ENCODE results near the gene CDH23. TPM values are rescaled to one million over a fixed set of nuclear protein-coding genes. Genes with fewer than 3 reads are reported as not detected.

Gene CDH23
- total RNA-seq, 1 experiment from 2014 or later = not detected

GRCh38 chr10:71537681-71538080 is 141.0 kb downstream of the CDH23 start:
- no peaks in the 10 kb centered on the region for H3K4me1 ChIP-seq (ENCODE audit: insufficient read depth, low read length)
- ATAC-seq (no peak), DNase-seq (no peak)
- no peaks in the 10 kb centered on the region for H4K20me1 ChIP-seq (ENCODE audit: low read length)
- no peaks in the 10 kb centered on the region for H3K9me2 ChIP-seq (replicated peaks; ENCODE audit: low read length)
- BruUV-seq (replicated peaks) = no TSS peak
- no peak overlapping the region for H3K9ac ChIP-seq (ENCODE audit: low read length)
- H3K4me2 ChIP-seq (ENCODE audit: low read length) = no peak overlapping the region
- no peaks in the 10 kb centered on the region for H3K36me3 ChIP-seq (ENCODE audit: low read depth, low read length)
- peaks cover 38% of the 10 kb centered on the region for H3K27me3 ChIP-seq (ENCODE audit: low read length)
- intact Hi-C loops (cut with micrococcal nuclease) = no loop called here
- no peak overlapping the region for H2AFZ ChIP-seq (ENCODE audit: low read length)
- ChIA-PET POLR2A (ENCODE audit: unreplicated experiment) (no interaction called here), CTCF (no interaction called here)
- H3K4me3 ChIP-seq (ENCODE audit: low read length) = no peak overlapping the region
- no peaks in the 10 kb centered on the region for H3K79me2 ChIP-seq (ENCODE audit: low read length)
- H3K9me3 ChIP-seq (ENCODE audit: low read length) = no peaks in the 10 kb centered on the region
- H3F3A ChIP-seq (ENCODE audit: low read length, unreplicated experiment) = no peaks in the 10 kb centered on the region
- no peak overlapping the region for H3K27ac ChIP-seq (ENCODE audit: low read length)
- TF ChIP-seq EZH2 (IDR thresholded peaks at IDR 0.05; ENCODE audit: low read length, unreplicated experiment) (no peak), EZH2phosphoT487 (IDR thresholded peaks at IDR 0.05; ENCODE audit: borderline replicate concordance, low read length) (no peak)
- TF ChIP-seq, protein P1, sequence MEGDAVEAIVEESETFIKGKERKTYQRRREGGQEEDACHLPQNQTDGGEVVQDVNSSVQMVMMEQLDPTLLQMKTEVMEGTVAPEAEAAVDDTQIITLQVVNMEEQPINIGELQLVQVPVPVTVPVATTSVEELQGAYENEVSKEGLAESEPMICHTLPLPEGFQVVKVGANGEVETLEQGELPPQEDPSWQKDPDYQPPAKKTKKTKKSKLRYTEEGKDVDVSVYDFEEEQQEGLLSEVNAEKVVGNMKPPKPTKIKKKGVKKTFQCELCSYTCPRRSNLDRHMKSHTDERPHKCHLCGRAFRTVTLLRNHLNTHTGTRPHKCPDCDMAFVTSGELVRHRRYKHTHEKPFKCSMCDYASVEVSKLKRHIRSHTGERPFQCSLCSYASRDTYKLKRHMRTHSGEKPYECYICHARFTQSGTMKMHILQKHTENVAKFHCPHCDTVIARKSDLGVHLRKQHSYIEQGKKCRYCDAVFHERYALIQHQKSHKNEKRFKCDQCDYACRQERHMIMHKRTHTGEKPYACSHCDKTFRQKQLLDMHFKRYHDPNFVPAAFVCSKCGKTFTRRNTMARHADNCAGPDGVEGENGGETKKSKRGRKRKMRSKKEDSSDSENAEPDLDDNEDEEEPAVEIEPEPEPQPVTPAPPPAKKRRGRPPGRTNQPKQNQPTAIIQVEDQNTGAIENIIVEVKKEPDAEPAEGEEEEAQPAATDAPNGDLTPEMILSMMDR (conservative IDR thresholded peaks at IDR 0.05; ENCODE audit: low read depth, low read length) = no peak

DNA sequence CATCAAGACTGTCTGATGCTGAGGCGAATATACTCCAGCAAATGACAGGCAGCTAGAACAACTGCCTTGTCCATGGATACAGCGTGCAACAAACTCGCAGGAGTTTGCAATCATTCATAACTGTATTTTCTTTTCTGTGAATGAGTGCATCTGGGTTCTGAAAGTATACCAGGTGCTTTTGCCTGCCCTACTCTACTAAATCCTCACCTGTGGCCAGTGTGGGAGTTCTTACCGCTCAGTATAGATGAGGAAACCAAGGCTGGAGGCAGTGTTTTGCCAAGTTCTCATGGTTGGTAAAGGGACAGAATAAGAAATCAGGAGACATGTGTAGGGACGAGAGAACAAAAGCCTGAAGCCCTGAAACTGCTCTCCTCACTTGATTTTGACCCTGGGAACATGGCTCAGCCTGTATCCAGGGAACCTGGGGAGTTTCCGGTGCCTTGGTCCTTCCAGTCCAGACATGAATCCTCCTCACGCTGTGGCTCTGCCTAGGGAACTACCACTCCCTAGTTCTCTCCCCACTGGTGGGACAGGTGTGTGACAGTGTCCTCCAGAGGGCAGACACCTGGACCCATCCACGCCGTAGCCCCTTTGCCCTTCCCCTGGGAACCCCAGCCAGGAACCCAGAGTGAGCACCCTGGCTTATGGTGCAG is 142.0 kb downstream of the CDH23 start:
- ATAC-seq (no peak), DNase-seq (no peak)
- H4K20me1 ChIP-seq (ENCODE audit: low read length) = no peaks in the 10 kb centered on the region
- no peaks in the 10 kb centered on the region for H3K4me1 ChIP-seq (ENCODE audit: insufficient read depth, low read length)
- no peaks in the 10 kb centered on the region for H3F3A ChIP-seq (ENCODE audit: low read length, unreplicated experiment)
- CTCF ChIA-PET = no interaction called here
- H3K79me2 ChIP-seq (ENCODE audit: low read length) = no peaks in the 10 kb centered on the region
- no peak for TF ChIP-seq EZH2 (IDR thresholded peaks at IDR 0.05; ENCODE audit: low read length, unreplicated experiment)
- TF ChIP-seq, protein P1 (conservative IDR thresholded peaks at IDR 0.05; ENCODE audit: low read depth, low read length) = no peak
- no peak for TF ChIP-seq EZH2phosphoT487 (IDR thresholded peaks at IDR 0.05; ENCODE audit: borderline replicate concordance, low read length)
- H3K36me3 ChIP-seq (ENCODE audit: low read depth, low read length) = no peaks in the 10 kb centered on the region
- BruUV-seq (replicated peaks) = no TSS peak
- no peak overlapping the region for H3K4me3 ChIP-seq (ENCODE audit: low read length)
- intact Hi-C loops (cut with micrococcal nuclease) = no loop called here
- H3K9ac ChIP-seq (ENCODE audit: low read length) = no peak overlapping the region
- H3K4me2 ChIP-seq (ENCODE audit: low read length) = no peak overlapping the region
- no peaks in the 10 kb centered on the region for H3K9me3 ChIP-seq (ENCODE audit: low read length)
- H3K27me3 ChIP-seq (ENCODE audit: low read length) = peaks cover 41% of the 10 kb centered on the region
- POLR2A ChIA-PET (ENCODE audit: unreplicated experiment) = no interaction called here
- H3K27ac ChIP-seq (ENCODE audit: low read length) = no peak overlapping the region
- no peak overlapping the region for H2AFZ ChIP-seq (ENCODE audit: low read length)
- no peaks in the 10 kb centered on the region for H3K9me2 ChIP-seq (replicated peaks; ENCODE audit: low read length)

GRCh38 chr10:71539442-71540118 is 142.9 kb downstream of the CDH23 start:
- H3K4me2 ChIP-seq (ENCODE audit: low read length) = no peak overlapping the region
- no peaks in the 10 kb centered on the region for H3K79me2 ChIP-seq (ENCODE audit: low read length)
- H3K9me2 ChIP-seq (replicated peaks; ENCODE audit: low read length) = no peaks in the 10 kb centered on the region
- H3K36me3 ChIP-seq (ENCODE audit: low read depth, low read length) = no peaks in the 10 kb centered on the region
- no peak overlapping the region for H2AFZ ChIP-seq (ENCODE audit: low read length)
- ChIA-PET POLR2A (ENCODE audit: unreplicated experiment) (no interaction called here), CTCF (no interaction called here)
- peaks cover 49% of the 10 kb centered on the region for H3K27me3 ChIP-seq (ENCODE audit: low read length)
- DNase-seq (no peak), ATAC-seq (no peak)
- H3K9me3 ChIP-seq (ENCODE audit: low read length) = no peaks in the 10 kb centered on the region
- H3K9ac ChIP-seq (ENCODE audit: low read length) = no peak overlapping the region
- H3F3A ChIP-seq (ENCODE audit: low read length, unreplicated experiment) = no peaks in the 10 kb centered on the region
- TF ChIP-seq EZH2phosphoT487 (IDR thresholded peaks at IDR 0.05; ENCODE audit: borderline replicate concordance, low read length) (no peak), EZH2 (IDR thresholded peaks at IDR 0.05; ENCODE audit: low read length, unreplicated experiment) (no peak)
- TF ChIP-seq, protein P1 (conservative IDR thresholded peaks at IDR 0.05; ENCODE audit: low read depth, low read length) = no peak
- H4K20me1 ChIP-seq (ENCODE audit: low read length) = no peaks in the 10 kb centered on the region
- no peaks in the 10 kb centered on the region for H3K4me1 ChIP-seq (ENCODE audit: insufficient read depth, low read length)
- H3K4me3 ChIP-seq (ENCODE audit: low read length) = no peak overlapping the region
- intact Hi-C loops (cut with micrococcal nuclease) = no loop called here
- no TSS peak for BruUV-seq (replicated peaks)
- H3K27ac ChIP-seq (ENCODE audit: low read length) = no peak overlapping the region
